Smooth muscle cell of the brain vasculature (primary cell): ENCODE data around the gene PSMD2.
"Not testable (repeated sequence)": the region's sequence is repeated elsewhere in the genome, so short reads cannot be mapped to it uniquely, and the experiment has no call there.

Source experiments
- DNase-seq: peaks from one replicate; pipeline ENCODE4 v3.0.0-alpha.2; 2012; ENCODE audit warnings: low read depth, low spot score

The PSMD2 gene

GRCh38 chr3:184298759-184299487, at the start of gene PSMD2:
Gene PSMD2 (plus strand): TSS chr3:184299241. CDS start chr3:184299267, 26 bp downstream.
- DNase-seq: peak; percentile 90

GRCh38 chr3:184249412-184250166, 49.5 kb upstream of the PSMD2 start, which contains the start of gene EEF1AKMT4:
Gene EEF1AKMT4 (plus strand): TSS chr3:184249672. CDS start chr3:184249695, 23 bp downstream.
- peak; percentile 90 for DNase-seq

- DNase-seq: peak; percentile 73
These were observed 48.7 kb upstream of the PSMD2 start for GRCh38 chr3:184250167-184250828.

GRCh38 chr3:184255291-184256039, 43.6 kb upstream of the PSMD2 start:
- DNase-seq: no peak

GRCh38 chr3:184257083-184257915, 41.7 kb upstream of the PSMD2 start:
- DNase-seq: no peak

GRCh38 chr3:184258926-184259325, 40.1 kb upstream of the PSMD2 start:
- no peak for DNase-seq

- DNase-seq: no peak
These were observed 39.6 kb upstream of the PSMD2 start for GRCh38 chr3:184259396-184259877.

GRCh38 chr3:184259878-184260723, 38.9 kb upstream of the PSMD2 start:
- no peak for DNase-seq

- no peak for DNase-seq
These were observed 38.2 kb upstream of the PSMD2 start for GRCh38 chr3:184260724-184261269.

- DNase-seq: no peak
These were observed 37.7 kb upstream of the PSMD2 start, which contains the start of gene CAMK2N2 for GRCh38 chr3:184261270-184261853. Gene CAMK2N2 (minus strand): TSS chr3:184261553. CDS start chr3:184261285, 268 bp downstream.

- DNase-seq: no peak
These were observed 36.9 kb upstream of the PSMD2 start for GRCh38 chr3:184261854-184262763.

GRCh38 chr3:184262764-184263179, 36.3 kb upstream of the PSMD2 start:
- DNase-seq: no peak

GRCh38 chr3:184267249-184267648, 31.8 kb upstream of the PSMD2 start:
- DNase-seq: not testable (repeated sequence)

GRCh38 chr3:184272269-184272668, 26.8 kb upstream of the PSMD2 start:
- DNase-seq: no peak

GRCh38 chr3:184275381-184275701, 23.7 kb upstream of the PSMD2 start:
- DNase-seq: no peak

GRCh38 chr3:184275961-184276910, 22.8 kb upstream of the PSMD2 start, which contains the start of gene ECE2:
Gene ECE2 (plus strand): TSS chr3:184276022. CDS start chr3:184276154, 132 bp downstream.
- DNase-seq: no peak

- no peak for DNase-seq
These were observed 21.7 kb upstream of the PSMD2 start for GRCh38 chr3:184277366-184277765.
